ENCODE measurements around the gene MBNL2.

GRCh38 chr13:97434397-97435201 lies 212.5 kb downstream of the MBNL2 start:
- TF ChIP-seq CTCF (IDR thresholded peaks at IDR 0.05), result no peak
- no peak for TF ChIP-seq CREB1 (CRISPR knock-in tag; IDR thresholded peaks at IDR 0.05)
- TF ChIP-seq ATF2 (CRISPR knock-in tag; IDR thresholded peaks at IDR 0.05; ENCODE audit: borderline replicate concordance, low read depth), result no peak
- TF ChIP-seq E2F4 (CRISPR knock-in tag; IDR thresholded peaks at IDR 0.05; ENCODE audit: borderline replicate concordance, low read depth), result no peak
- TF ChIP-seq USF2 (CRISPR knock-in tag; IDR thresholded peaks at IDR 0.05), result no peak
- no peak for TF ChIP-seq ZBTB21 (CRISPR knock-in tag; IDR thresholded peaks at IDR 0.05; ENCODE audit: borderline replicate concordance)
- no peak for TF ChIP-seq SMAD3 (CRISPR knock-in tag; IDR thresholded peaks at IDR 0.05; ENCODE audit: borderline replicate concordance)
